GM12878 (cell line): ENCODE data around the gene ARHGAP15. TPM values are rescaled to one million over a fixed set of nuclear protein-coding genes. Genes with fewer than 3 reads are reported as not detected.

ENCODE experiments used
- ATAC-seq: fragments of 200-7000 bp; cut with Tn5 transposase; 3 replicates; pipeline ENCODE4 v1.9.1; 2020; ENCODE audit warnings: mild to moderate bottlenecking, moderate library complexity
- BruUV-seq: library from RNA; stranded (reverse); fragments of 400-500 nt; replicated peaks from 2 replicates; lab custom pipeline; 2021; lab: Mats Ljungman, UMichigan
- CTCF ChIA-PET: fragments of 300-600 bp; sonication (Branson Sonifier 250); formaldehyde crosslinking; extraction: SDS; loops from one replicate; lab custom pipeline; 2021; ENCODE audit warnings: inconsistent platforms; lab: Yijun Ruan, JAX
- POLR2A ChIA-PET: fragments of 350-600 bp; formaldehyde crosslinking; extraction: SDS; loops from one replicate; lab custom pipeline; 2021; ENCODE audit warnings: inconsistent platforms; lab: Charles Lee
- RAD21 ChIA-PET: fragments of 300-600 bp; sonication (Branson Sonifier 250); formaldehyde crosslinking; loops from one replicate; lab custom pipeline; 2023; ENCODE audit warnings: antibody characterized with exemption; ENCODE audit not compliant: unreplicated experiment; lab: Charles Lee
- SMC1A ChIA-PET: fragments of 300-600 bp; sonication (Branson Sonifier 250); formaldehyde crosslinking; loops from one replicate; lab custom pipeline; 2023; ENCODE audit not compliant: unreplicated experiment, uncharacterized antibody; lab: Charles Lee
- DNase-seq: peaks from one replicate; pipeline ENCODE4 v3.0.0-alpha.2; 2011; ENCODE audit warnings: low read depth, low spot score
- FAIRE-seq: peaks from 3 replicates; lab custom pipeline; 2011; peaks lifted over from hg19 to GRCh38; lab: Jason Lieb, UNC
- H2AFZ ChIP-seq: 2 replicates; pipeline ENCODE4 v1.6.0; 2011; ENCODE audit warnings: low read depth, low read length, control low read depth; ENCODE audit not compliant: control insufficient read depth
- H3K27ac ChIP-seq: 2 replicates; pipeline ENCODE4 v1.5.1; 2011; ENCODE audit warnings: control low read depth; ENCODE audit not compliant: control insufficient read depth, insufficient read depth
- H3K27me3 ChIP-seq, 2 experiments: replicated peaks in 1 of 2; 2 replicates each; pipeline versions ENCODE4 v1.6.0 to v1.6.1; 2011; ENCODE audit warnings: low read length in 1 of 2; ENCODE audit not compliant: control insufficient read depth in 2 of 2, insufficient read depth in 2 of 2
- H3K36me3 ChIP-seq, 2 experiments: 2 replicates each; pipeline ENCODE4 v1.5.1; 2011; ENCODE audit warnings: low read length in 1 of 2; ENCODE audit not compliant: control insufficient read depth in 2 of 2, insufficient read depth in 2 of 2
- H3K4me1 ChIP-seq: 2 replicates; pipeline ENCODE4 v1.6.1; 2011; ENCODE audit warnings: mild to moderate bottlenecking, low read length, moderate library complexity, mixed read lengths; ENCODE audit not compliant: control insufficient read depth, insufficient read depth
- H3K4me2 ChIP-seq: 2 replicates; pipeline ENCODE4 v1.6.0; 2011; ENCODE audit warnings: control low read depth; ENCODE audit not compliant: control insufficient read depth, insufficient read depth
- H3K4me3 ChIP-seq: fragments of 200-600 bp; sonication (generic); 2 replicates; pipeline ENCODE4 v1.5.1; 2016
- H3K79me2 ChIP-seq: 2 replicates; pipeline ENCODE4 v1.6.0; 2011; ENCODE audit warnings: low read length; ENCODE audit not compliant: control insufficient read depth, insufficient read depth
- H3K9ac ChIP-seq: 2 replicates; pipeline ENCODE4 v1.8.0; 2011; ENCODE audit warnings: low read length, control low read depth, mixed read lengths; ENCODE audit not compliant: control insufficient read depth, insufficient read depth
- H3K9me3 ChIP-seq: replicated peaks from 3 replicates; pipeline ENCODE4 v1.5.1; 2011; ENCODE audit warnings: mild to moderate bottlenecking, low read length; ENCODE audit not compliant: control insufficient read depth, insufficient read depth
- H4K20me1 ChIP-seq: 2 replicates; pipeline ENCODE4 v1.6.0; 2011; ENCODE audit not compliant: control insufficient read depth, insufficient read depth
- BCL11A ChIP-seq: IDR thresholded peaks from 2 replicates; pipeline ENCODE4 v1.6.1; 2011; ENCODE audit warnings: low read depth, low read length
- CHD4 ChIP-seq: fragments of 200-600 bp; sonication (generic); IDR thresholded peaks from 2 replicates; pipeline ENCODE4 v1.6.1; 2016; ENCODE audit warnings: mild to moderate bottlenecking
- FOXK2 ChIP-seq: fragments of 450-650 bp; IDR thresholded peaks from 2 replicates; pipeline ENCODE4 v1.6.1; 2017; ENCODE audit warnings: mild to moderate bottlenecking, moderate library complexity
- IKZF1 ChIP-seq: fragments of 450-650 bp; conservative IDR thresholded peaks from 2 replicates; pipeline ENCODE4 v1.6.1; 2017; ENCODE audit warnings: antibody characterized with exemption, mild to moderate bottlenecking
- LARP7 ChIP-seq: fragments of 450-650 bp; IDR thresholded peaks from 2 replicates; pipeline ENCODE4 v1.6.1; 2017; ENCODE audit warnings: mild to moderate bottlenecking
- MEF2A ChIP-seq: IDR thresholded peaks from 2 replicates; pipeline ENCODE4 v1.6.1; 2011; ENCODE audit warnings: low read depth, mild to moderate bottlenecking, low read length, moderate library complexity; ENCODE audit not compliant: insufficient read depth
- MTA2 ChIP-seq: fragments of 450-650 bp; IDR thresholded peaks from 2 replicates; pipeline ENCODE4 v1.6.1; 2016; ENCODE audit warnings: low read depth, mild to moderate bottlenecking, moderate library complexity
- NBN ChIP-seq: fragments of 450-650 bp; IDR thresholded peaks from 2 replicates; pipeline ENCODE4 v1.6.1; 2016
- PAX5 ChIP-seq: IDR thresholded peaks from 2 replicates; pipeline ENCODE4 v1.6.1; 2011; ENCODE audit warnings: low read depth, low read length, borderline replicate concordance
- RB1 ChIP-seq: fragments of 450-650 bp; formaldehyde crosslinking; IDR thresholded peaks from 2 replicates; pipeline ENCODE4 v1.6.1; 2017; ENCODE audit warnings: mild to moderate bottlenecking, borderline replicate concordance
- RFX5 ChIP-seq: IDR thresholded peaks from 2 replicates; pipeline ENCODE4 v1.6.1; 2011; ENCODE audit warnings: low read depth, low read length, improper control_type of control experiment
- SMAD5 ChIP-seq: IDR thresholded peaks from 2 replicates; pipeline ENCODE4 v1.6.1; 2016; ENCODE audit warnings: antibody characterized with exemption, low read depth
- SUPT20H ChIP-seq: IDR thresholded peaks from 2 replicates; pipeline ENCODE4 v1.6.1; 2011; ENCODE audit warnings: low read depth, mild to moderate bottlenecking, low read length, moderate library complexity, borderline replicate concordance; ENCODE audit not compliant: control insufficient read depth
- ZNF622 ChIP-seq: fragments of 450-650 bp; IDR thresholded peaks from 2 replicates; pipeline ENCODE4 v1.6.1; 2017; ENCODE audit warnings: mild to moderate bottlenecking, inconsistent platforms
- WGBS: methylation state at CpG from one replicate; pipeline ENCODE4 v1.1.6; 2016; ENCODE audit warnings: low lambda C conversion rate; ENCODE audit not compliant: insufficient replicate concordance, insufficient coverage; ENCODE audit errors: missing lambda C conversion rate; 5-methylcytosine and 5-hydroxymethylcytosine counted together
- in situ Hi-C: fragments of 300-500 bp; cut with MboI; formaldehyde crosslinking; loops from 9 replicates; pipeline ENCODE4 v1.14.3; 2018; ENCODE audit warnings: mixed read lengths
- intact Hi-C: fragments of 100-400 bp; cut with micrococcal nuclease; formaldehyde crosslinking; loops from one replicate; pipeline ENCODE4 v1.14.2; 2022; ENCODE audit not compliant: unreplicated experiment
- polyA plus RNA-seq, 11 experiments: library from polyadenylated mRNA; depleted of rRNA in 4 of 11; unstranded in 6 of 11; stranded (reverse) in 5 of 11; fragments of >200 nt; fragmentation: Nextera tagmentation in 4 of 11; fragmentation: Illumina TruSeq in 1 of 11; extraction: Ambion mirVana in 4 of 11; extraction: Trizol in 1 of 11; gene quantifications; 1 replicate in 1 of 11; 2 replicates in 10 of 11; pipeline versions ENCODE4 v1.2.1 to v1.2.3, GENCODE V29; 2011 to 2016; ENCODE audit warnings: inconsistent platforms in 2 of 11, missing spikeins in 2 of 11, low read depth in 1 of 11
- total RNA-seq, 4 experiments: library from RNA; depleted of rRNA in 3 of 4; stranded (reverse); fragments of >200 nt in 3 of 4; fragmentation: Illumina TruSeq in 1 of 4; extraction: Trizol in 1 of 4; gene quantifications; 2 replicates each; pipeline versions ENCODE4 v1.2.1 to v1.2.3, GENCODE V29; 2013 to 2021
- TF ChIP-seq, protein P1 (sequence below): IDR thresholded peaks from 2 replicates; pipeline ENCODE4 v1.6.1; 2012; ENCODE audit warnings: low read length, inconsistent platforms
- TF ChIP-seq, protein P2 (sequence below): fragments of 450-650 bp; formaldehyde crosslinking; IDR thresholded peaks from 2 replicates; pipeline ENCODE4 v1.5.0; 2022; ENCODE audit warnings: mild to moderate bottlenecking, missing genetic modification characterization

ARHGAP15 gene
- total and polyA plus RNA-seq, 10 of the 15 experiments (the other 5 are each of a cell fraction or from before 2014, with no cell fraction given), result 38.0 to 92.6 (median 66.7) TPM

DNA sequence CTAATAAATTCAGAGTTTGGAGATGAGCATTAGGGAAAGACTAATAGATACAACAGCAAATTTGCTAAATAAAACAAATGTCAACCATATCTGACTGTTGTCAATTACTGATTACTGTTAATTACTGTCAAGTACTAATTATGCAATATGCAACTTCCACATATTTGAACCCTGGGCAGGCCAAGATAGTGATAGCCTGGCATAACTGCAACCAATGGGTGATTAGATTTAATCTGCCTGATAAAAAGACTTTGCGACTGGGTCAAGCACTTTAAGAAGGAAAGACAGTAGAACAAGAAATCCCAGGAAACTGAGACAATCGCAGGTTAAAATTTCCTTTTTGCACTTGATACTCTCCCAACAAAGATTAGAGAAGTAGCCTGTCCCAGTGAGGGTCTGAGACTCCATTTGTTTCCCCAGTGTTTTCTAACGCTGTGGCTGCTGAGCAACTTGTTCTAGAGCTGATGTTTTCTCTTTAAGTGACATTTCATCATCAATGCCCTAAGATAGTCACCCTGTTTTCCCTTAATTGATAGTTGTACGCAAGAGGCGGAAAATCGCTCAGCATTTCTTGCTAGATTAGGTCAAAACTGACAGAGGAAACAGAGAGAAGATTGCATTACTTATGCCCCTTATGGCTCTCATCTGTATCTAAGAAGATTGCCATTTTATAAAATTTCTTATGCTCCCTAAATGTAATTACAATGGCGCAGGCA is 17.8 kb downstream of the ARHGAP15 start:
- Histone ChIP-seq H3K36me3 (0 out of 4 replicates have a peak, but pooled peaks cover 0 to 2% of the 10 kb centered on the region in 2 experiments), H3K9me3 (no peaks in the 10 kb centered on the region), H3K27me3 (no peaks in the 10 kb centered on the region), H3K79me2 (peaks cover 82% of the 10 kb centered on the region), H3K27ac (no peak overlapping the region), H3K4me1 (peaks cover 33% of the 10 kb centered on the region), H4K20me1 (no peaks in the 10 kb centered on the region), H3K4me2 (no peak overlapping the region), H2AFZ (no peak overlapping the region), H3K4me3 (no peak overlapping the region), H3K9ac (no peak overlapping the region)
- DNase-seq (no peak), FAIRE-seq (no peak), ATAC-seq (no peak)
- TF ChIP-seq, protein P1, sequence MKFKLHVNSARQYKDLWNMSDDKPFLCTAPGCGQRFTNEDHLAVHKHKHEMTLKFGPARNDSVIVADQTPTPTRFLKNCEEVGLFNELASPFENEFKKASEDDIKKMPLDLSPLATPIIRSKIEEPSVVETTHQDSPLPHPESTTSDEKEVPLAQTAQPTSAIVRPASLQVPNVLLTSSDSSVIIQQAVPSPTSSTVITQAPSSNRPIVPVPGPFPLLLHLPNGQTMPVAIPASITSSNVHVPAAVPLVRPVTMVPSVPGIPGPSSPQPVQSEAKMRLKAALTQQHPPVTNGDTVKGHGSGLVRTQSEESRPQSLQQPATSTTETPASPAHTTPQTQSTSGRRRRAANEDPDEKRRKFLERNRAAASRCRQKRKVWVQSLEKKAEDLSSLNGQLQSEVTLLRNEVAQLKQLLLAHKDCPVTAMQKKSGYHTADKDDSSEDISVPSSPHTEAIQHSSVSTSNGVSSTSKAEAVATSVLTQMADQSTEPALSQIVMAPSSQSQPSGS, result no peak
- TF ChIP-seq PAX5, result no peak
- no peak for TF ChIP-seq ZNF622
- TF ChIP-seq NBN, result no peak
- no peak for TF ChIP-seq SUPT20H
- no peak for TF ChIP-seq CHD4
- TF ChIP-seq RB1, result no peak
- TF ChIP-seq MEF2A, result no peak
- TF ChIP-seq FOXK2, result no peak
- no peak for TF ChIP-seq LARP7
- no peak for TF ChIP-seq SMAD5
- no peak for TF ChIP-seq IKZF1
- TF ChIP-seq, protein P2, sequence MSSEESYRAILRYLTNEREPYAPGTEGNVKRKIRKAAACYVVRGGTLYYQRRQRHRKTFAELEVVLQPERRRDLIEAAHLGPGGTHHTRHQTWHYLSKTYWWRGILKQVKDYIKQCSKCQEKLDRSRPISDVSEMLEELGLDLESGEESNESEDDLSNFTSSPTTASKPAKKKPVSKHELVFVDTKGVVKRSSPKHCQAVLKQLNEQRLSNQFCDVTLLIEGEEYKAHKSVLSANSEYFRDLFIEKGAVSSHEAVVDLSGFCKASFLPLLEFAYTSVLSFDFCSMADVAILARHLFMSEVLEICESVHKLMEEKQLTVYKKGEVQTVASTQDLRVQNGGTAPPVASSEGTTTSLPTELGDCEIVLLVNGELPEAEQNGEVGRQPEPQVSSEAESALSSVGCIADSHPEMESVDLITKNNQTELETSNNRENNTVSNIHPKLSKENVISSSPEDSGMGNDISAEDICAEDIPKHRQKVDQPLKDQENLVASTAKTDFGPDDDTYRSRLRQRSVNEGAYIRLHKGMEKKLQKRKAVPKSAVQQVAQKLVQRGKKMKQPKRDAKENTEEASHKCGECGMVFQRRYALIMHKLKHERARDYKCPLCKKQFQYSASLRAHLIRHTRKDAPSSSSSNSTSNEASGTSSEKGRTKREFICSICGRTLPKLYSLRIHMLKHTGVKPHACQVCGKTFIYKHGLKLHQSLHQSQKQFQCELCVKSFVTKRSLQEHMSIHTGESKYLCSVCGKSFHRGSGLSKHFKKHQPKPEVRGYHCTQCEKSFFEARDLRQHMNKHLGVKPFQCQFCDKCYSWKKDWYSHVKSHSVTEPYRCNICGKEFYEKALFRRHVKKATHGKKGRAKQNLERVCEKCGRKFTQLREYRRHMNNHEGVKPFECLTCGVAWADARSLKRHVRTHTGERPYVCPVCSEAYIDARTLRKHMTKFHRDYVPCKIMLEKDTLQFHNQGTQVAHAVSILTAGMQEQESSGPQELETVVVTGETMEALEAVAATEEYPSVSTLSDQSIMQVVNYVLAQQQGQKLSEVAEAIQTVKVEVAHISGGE, result no peak
- TF ChIP-seq BCL11A, result no peak
- no peak for TF ChIP-seq MTA2
- TF ChIP-seq RFX5, result no peak
- ChIA-PET POLR2A (interaction anchor here (1.2 to 7.7 kb wide), 3 partner anchors 9 to 17 kb away, joined by 4 to 129 read pairs (median 5); partner anchors contain the start of gene ARHGAP15), SMC1A (interaction anchor here (7.4 kb wide), 1 partner anchor 16 kb away, joined by 109 read pairs; the partner anchor contains the start of gene ARHGAP15), RAD21 (interaction anchor here (2.0 to 3.6 kb wide), 3 partner anchors 9 to 35 kb away, joined by 6 to 35 read pairs (median 15); partner anchors contain the start of gene ARHGAP15), CTCF (interaction anchor here (2.5 to 7.7 kb wide), 2 partner anchors 15 to 17 kb away, joined by 18 to 88 read pairs; partner anchors contain the start of gene ARHGAP15)
- BruUV-seq, result no TSS peak
- in situ Hi-C loops, result no loop called here
- WGBS, result 97% methylated on average over 7 of the region's 7 CpGs
- intact Hi-C loops, result no loop called here
